K562 (cell line): ENCODE data around the gene FCAMR. TPM values are rescaled to one million over a fixed set of nuclear protein-coding genes. Genes with fewer than 3 reads are reported as not detected.

Experiments
- ATAC-seq: fragments of 200-7000 bp; cut with Tn5 transposase; 3 replicates; pipeline ENCODE4 v1.9.1; 2020; ENCODE audit warnings: moderate library complexity
- BruUV-seq: library from RNA; stranded (reverse); fragments of 400-500 nt; replicated peaks from 2 replicates; lab custom pipeline; 2021; lab: Mats Ljungman, UMichigan
- CTCF ChIA-PET: fragments of 300-600 bp; formaldehyde crosslinking; extraction: SDS; loops from one replicate; lab custom pipeline; 2021; ENCODE audit warnings: low intra/inter-chr PET ratio; lab: Yijun Ruan, JAX
- POLR2A ChIA-PET: fragments of 300-600, 350-650 bp; sonication (Branson Sonifier 250); formaldehyde crosslinking; extraction: SDS; loops from one replicate; lab custom pipeline; 2021; ENCODE audit warnings: antibody characterized with exemption, inconsistent platforms; lab: Yijun Ruan, JAX
- DNase-seq, 4 experiments: peaks; one replicate each; pipeline versions ENCODE4 v3.0.0 to v3.0.0-alpha.2; 2011 to 2018; ENCODE audit warnings: low spot score in 3 of 4, mixed read lengths in 3 of 4; ENCODE audit errors: extremely low read depth in 1 of 4
- FAIRE-seq: peaks from 2 replicates; lab custom pipeline; 2011; peaks lifted over from hg19 to GRCh38; lab: Jason Lieb, UNC
- H2AFZ ChIP-seq: 2 replicates; pipeline ENCODE4 v1.6.0; 2011; ENCODE audit warnings: low read depth, low read length, control low read depth, inconsistent platforms
- H3K27ac ChIP-seq: fragments of 200-600 bp; 3 replicates; pipeline ENCODE4 v1.8.0; 2011; ENCODE audit warnings: low read depth, mild to moderate bottlenecking, control low read depth, inconsistent platforms, low read length, moderate library complexity, mixed read lengths; ENCODE audit errors: extremely low read depth
- H3K27me3 ChIP-seq, 2 experiments: fragments of 300-600 bp in 1 of 2; 2 replicates in 1 of 2; 3 replicates in 1 of 2; pipeline versions ENCODE4 v1.6.0 to v1.8.0; 2011; ENCODE audit warnings: inconsistent platforms in 2 of 2, low read length in 2 of 2, mild to moderate bottlenecking in 1 of 2, mixed read lengths in 1 of 2, moderate library complexity in 1 of 2; ENCODE audit not compliant: control insufficient read depth in 2 of 2, insufficient read depth in 2 of 2
- H3K36me3 ChIP-seq: fragments of 300-600 bp; 3 replicates; pipeline ENCODE4 v1.8.0; 2011; ENCODE audit warnings: mild to moderate bottlenecking, low read length, inconsistent platforms; ENCODE audit not compliant: control insufficient read depth, insufficient read depth
- H3K4me1 ChIP-seq, 2 experiments: fragments of 200-600 bp in 1 of 2; replicated peaks in 1 of 2; 2 replicates in 1 of 2; 3 replicates in 1 of 2; pipeline versions ENCODE4 v1.5.1 to v1.8.0; 2011; ENCODE audit warnings: inconsistent platforms in 2 of 2, low read length in 2 of 2, mild to moderate bottlenecking in 1 of 2, mixed read lengths in 1 of 2, moderate library complexity in 1 of 2; ENCODE audit not compliant: control insufficient read depth in 2 of 2, insufficient read depth in 2 of 2
- H3K4me2 ChIP-seq: 2 replicates; pipeline ENCODE4 v1.6.1; 2011; ENCODE audit warnings: low read length, control low read depth, inconsistent platforms, mixed read lengths; ENCODE audit not compliant: insufficient read depth
- H3K4me3 ChIP-seq: fragments of 200-600 bp; sonication (generic), shearing (Covaris generic); 2 replicates; pipeline ENCODE4 v1.5.1; 2016; ENCODE audit warnings: control low read depth, inconsistent platforms
- H3K79me2 ChIP-seq: fragments of 200-600 bp; 3 replicates; pipeline ENCODE4 v1.8.0; 2011; ENCODE audit warnings: low read length, inconsistent platforms; ENCODE audit not compliant: control insufficient read depth, insufficient read depth
- H3K9ac ChIP-seq, 2 experiments: 2 replicates each; pipeline versions ENCODE4 v1.6.0 to v1.6.1; 2011; ENCODE audit warnings: low read depth in 2 of 2, low read length in 2 of 2, control low read depth in 1 of 2, inconsistent platforms in 1 of 2, mild to moderate bottlenecking in 1 of 2, mixed read lengths in 1 of 2; ENCODE audit not compliant: insufficient read depth in 1 of 2
- H3K9me1 ChIP-seq: one replicate; pipeline ENCODE4 v1.6.0; 2011; ENCODE audit warnings: inconsistent platforms, mild to moderate bottlenecking, low read length, moderate library complexity; ENCODE audit not compliant: control insufficient read depth, insufficient read depth
- H3K9me3 ChIP-seq: replicated peaks from 2 replicates; pipeline ENCODE4 v1.5.1; 2011; ENCODE audit warnings: low read depth, low read length, inconsistent platforms; ENCODE audit not compliant: control insufficient read depth, insufficient read depth
- H4K20me1 ChIP-seq: replicated peaks from 2 replicates; pipeline ENCODE4 v1.6.1; 2011; ENCODE audit warnings: low read length, inconsistent platforms, mixed read lengths; ENCODE audit not compliant: control insufficient read depth, insufficient read depth
- BRD4 ChIP-seq: fragments of 200-600 bp; sonication (generic); IDR thresholded peaks from 2 replicates; pipeline ENCODE4 v1.6.1; 2017; ENCODE audit warnings: inconsistent platforms
- PHF21A ChIP-seq: fragments of 450-650 bp; IDR thresholded peaks from 2 replicates; pipeline ENCODE4 v1.6.1; 2017; ENCODE audit warnings: low read depth, borderline replicate concordance
- RAD21 ChIP-seq, 2 experiments: fragments of 250-450 bp in 1 of 2; fragments of 450-650 bp in 1 of 2; sonication (Bioruptor Pico) in 1 of 2; formaldehyde crosslinking in 1 of 2; IDR thresholded peaks in 1 of 2; conservative IDR thresholded peaks in 1 of 2; 2 replicates each; pipeline versions ENCODE4 v1.4.0 to v1.8.0; 2020 to 2022; ENCODE audit warnings: mild to moderate bottlenecking in 2 of 2, moderate library complexity in 1 of 2
- RB1 ChIP-seq: fragments of 450-650 bp; IDR thresholded peaks from 2 replicates; pipeline ENCODE4 v1.6.1; 2017; ENCODE audit warnings: low read depth, mild to moderate bottlenecking
- SMC3 ChIP-seq: conservative IDR thresholded peaks from 2 replicates; pipeline ENCODE4 v1.6.1; 2011; ENCODE audit warnings: low read depth, low read length, improper control_type of control experiment; ENCODE audit not compliant: insufficient read depth
- TCF3 ChIP-seq: sonication (generic); formaldehyde crosslinking; IDR thresholded peaks from 2 replicates; pipeline ENCODE4 v1.4.0; 2020; ENCODE audit warnings: mild to moderate bottlenecking, missing genetic modification reagents
- XRCC5 ChIP-seq: fragments of 200-400 bp; formaldehyde crosslinking; IDR thresholded peaks from 2 replicates; pipeline ENCODE4 v1.6.1; 2017; ENCODE audit warnings: low read depth, mild to moderate bottlenecking, low read length
- ZFP1 ChIP-seq: fragments of 450-650 bp; formaldehyde crosslinking; IDR thresholded peaks from 2 replicates; pipeline ENCODE4 v1.4.0; 2020; ENCODE audit warnings: mild to moderate bottlenecking, mixed read lengths
- ZNF212 ChIP-seq: fragments of 450-650 bp; formaldehyde crosslinking; IDR thresholded peaks from 2 replicates; pipeline ENCODE4 v1.4.0; 2020; ENCODE audit warnings: mild to moderate bottlenecking
- ZNF24 ChIP-seq: fragments of 450-650 bp; IDR thresholded peaks from 2 replicates; pipeline ENCODE4 v1.6.1; 2016
- WGBS: fragments of 100-300 bp; shearing (Covaris generic); methylation state at CpG from one replicate; pipeline ENCODE4 v1.1.6; 2016; ENCODE audit warnings: low coverage, mixed read lengths; ENCODE audit not compliant: insufficient coverage; ENCODE audit errors: missing lambda C conversion rate; 5-methylcytosine and 5-hydroxymethylcytosine counted together
- in situ Hi-C: fragments of 300-500 bp; cut with MboI; formaldehyde crosslinking; loops from 4 replicates; pipeline ENCODE4 v1.15.0; 2018; ENCODE audit warnings: inconsistent platforms, mixed read lengths
- intact Hi-C: fragments of 100-400 bp; cut with micrococcal nuclease; formaldehyde crosslinking; loops from 2 replicates; pipeline ENCODE4 v1.14.2; 2022
- polyA plus RNA-seq, 8 experiments: library from polyadenylated mRNA; depleted of rRNA in 4 of 8; stranded (reverse) in 5 of 8; unstranded in 3 of 8; fragments of >200 nt; fragmentation: Nextera tagmentation in 2 of 8; fragmentation: Illumina TruSeq in 1 of 8; extraction: Ambion mirVana in 2 of 8; extraction: Trizol in 1 of 8; gene quantifications; 2 replicates each; pipeline versions ENCODE4 v1.2.1 to v1.2.3, GENCODE V29; 2011 to 2014; ENCODE audit warnings: inconsistent platforms in 1 of 8, missing spikeins in 1 of 8
- total RNA-seq, 7 experiments: library from RNA; depleted of rRNA in 6 of 7; stranded (reverse); fragments of >200 nt in 6 of 7; fragmentation: Illumina TruSeq in 2 of 7; extraction: Trizol in 2 of 7; gene quantifications; 2 replicates each; pipeline versions ENCODE4 v1.2.1 to v1.2.3, GENCODE V29; 2011 to 2021; ENCODE audit warnings: low replicate concordance in 1 of 7
- TF ChIP-seq, protein P1 (sequence below): fragments of 450-650 bp; formaldehyde crosslinking; IDR thresholded peaks from 2 replicates; pipeline ENCODE4 v1.4.0; 2020; ENCODE audit warnings: mild to moderate bottlenecking, moderate library complexity
- TF ChIP-seq, protein P2 (sequence below), 2 experiments: fragments of 450-650 bp; formaldehyde crosslinking in 1 of 2; IDR thresholded peaks; 2 replicates each; pipeline versions ENCODE4 v1.4.0 to v1.6.1; 2014 to 2020; ENCODE audit warnings: mild to moderate bottlenecking in 2 of 2, borderline replicate concordance in 1 of 2, low read depth in 1 of 2

Gene FCAMR
- total and polyA plus RNA-seq, 9 of the 15 experiments (the other 6 are each of a cell fraction or from before 2014, with no cell fraction given), result not detected

DNA sequence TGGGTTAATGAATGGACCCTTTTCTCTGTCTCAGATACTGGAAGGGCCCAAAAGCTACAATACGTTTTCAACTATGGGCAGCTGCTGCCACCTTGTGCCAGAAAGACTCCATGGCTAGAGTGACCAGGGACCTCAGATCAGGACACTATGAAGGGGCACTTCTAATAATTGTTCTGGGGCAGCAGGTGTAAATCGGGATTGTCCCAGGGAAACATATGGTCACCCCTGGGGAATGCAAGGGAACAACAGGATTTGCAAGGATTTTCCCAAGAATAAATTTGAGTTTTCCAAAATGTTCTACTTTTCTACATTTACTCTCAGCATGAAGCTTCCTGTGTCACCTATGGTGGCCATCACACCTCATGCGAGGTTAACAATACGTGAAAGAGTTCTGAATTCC, 12.0 kb upstream of the FCAMR start:
- H4K20me1 ChIP-seq, result no peaks in the 10 kb centered on the region
- no peaks in the 10 kb centered on the region for H3K79me2 ChIP-seq
- no peaks in the 10 kb centered on the region for H3K36me3 ChIP-seq
- in situ Hi-C loops, result loop anchor here (5.0 kb wide), 1 partner anchor 245 kb away; no protein-coding TSS in a partner anchor
- DNase-seq (peak; percentile 68 to 78 (median 74)), ATAC-seq (peak; percentile 93), FAIRE-seq (peak; percentile 81)
- no TSS peak for BruUV-seq
- H2AFZ ChIP-seq, result peak overlapping the region; percentile 30; the same call in 1 of the 2 replicates
- H3K27me3 ChIP-seq, result no peaks in the 10 kb centered on the region
- H3K27ac ChIP-seq, result no peak overlapping the region
- peaks cover 0 to 23% of the 10 kb centered on the region in 2 experiments; a peak in 3 of 5 replicates for H3K4me1 ChIP-seq
- no peak overlapping the region for H3K9ac ChIP-seq
- no peaks in the 10 kb centered on the region for H3K9me1 ChIP-seq
- CTCF ChIA-PET, result interaction anchor here (0.7 to 8.1 kb wide), 12 partner anchors 47 to 379 kb away, joined by 3 to 83 read pairs (median 5); partner anchors contain the start of gene IL20
- no peak overlapping the region for H3K4me2 ChIP-seq
- intact Hi-C loops, result loop anchor here (1.0 to 10.0 kb wide), 9 partner anchors 57 to 423 kb away; partner anchors contain the start of gene IL20
- 6% methylated on average over 4 of the region's 4 CpGs for WGBS
- no peak overlapping the region for H3K4me3 ChIP-seq
- POLR2A ChIA-PET, result interaction anchor here (0.6 to 1.6 kb wide), 10 partner anchors 8 to 256 kb away, joined by 3 to 6 read pairs (median 4); partner anchors contain the start of gene PFKFB2
- no peaks in the 10 kb centered on the region for H3K9me3 ChIP-seq
- TF ChIP-seq XRCC5 (0 out of 2 replicates have a peak, but pooled peaks have one; percentile 60), ZFP1 (CRISPR knock-in tag) (no peak), RB1 (0 out of 2 replicates have a peak, but pooled peaks have one; percentile 25), SMC3 (peak; percentile 81), TCF3 (CRISPR knock-in tag) (0 out of 2 replicates have a peak, but pooled peaks have one; percentile 11), ZNF24 (0 out of 2 replicates have a peak, but pooled peaks have one; percentile 29), PHF21A (peak; percentile 96), RAD21 (CRISPR knock-in tag; conservative IDR thresholded peaks at IDR 0.05 in 1 of 2, IDR thresholded peaks at IDR 0.05 in 1 of 2) (peak; percentile 92 to 94), BRD4 (no peak), ZNF212 (no peak)
- TF ChIP-seq, protein P1, sequence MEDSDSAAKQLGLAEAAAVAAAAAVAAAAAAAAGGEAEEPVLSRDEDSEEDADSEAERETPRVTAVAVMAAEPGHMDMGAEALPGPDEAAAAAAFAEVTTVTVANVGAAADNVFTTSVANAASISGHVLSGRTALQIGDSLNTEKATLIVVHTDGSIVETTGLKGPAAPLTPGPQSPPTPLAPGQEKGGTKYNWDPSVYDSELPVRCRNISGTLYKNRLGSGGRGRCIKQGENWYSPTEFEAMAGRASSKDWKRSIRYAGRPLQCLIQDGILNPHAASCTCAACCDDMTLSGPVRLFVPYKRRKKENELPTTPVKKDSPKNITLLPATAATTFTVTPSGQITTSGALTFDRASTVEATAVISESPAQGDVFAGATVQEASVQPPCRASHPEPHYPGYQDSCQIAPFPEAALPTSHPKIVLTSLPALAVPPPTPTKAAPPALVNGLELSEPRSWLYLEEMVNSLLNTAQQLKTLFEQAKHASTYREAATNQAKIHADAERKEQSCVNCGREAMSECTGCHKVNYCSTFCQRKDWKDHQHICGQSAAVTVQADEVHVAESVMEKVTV (CRISPR knock-in tag), result peak; percentile 86
- TF ChIP-seq, protein P2, sequence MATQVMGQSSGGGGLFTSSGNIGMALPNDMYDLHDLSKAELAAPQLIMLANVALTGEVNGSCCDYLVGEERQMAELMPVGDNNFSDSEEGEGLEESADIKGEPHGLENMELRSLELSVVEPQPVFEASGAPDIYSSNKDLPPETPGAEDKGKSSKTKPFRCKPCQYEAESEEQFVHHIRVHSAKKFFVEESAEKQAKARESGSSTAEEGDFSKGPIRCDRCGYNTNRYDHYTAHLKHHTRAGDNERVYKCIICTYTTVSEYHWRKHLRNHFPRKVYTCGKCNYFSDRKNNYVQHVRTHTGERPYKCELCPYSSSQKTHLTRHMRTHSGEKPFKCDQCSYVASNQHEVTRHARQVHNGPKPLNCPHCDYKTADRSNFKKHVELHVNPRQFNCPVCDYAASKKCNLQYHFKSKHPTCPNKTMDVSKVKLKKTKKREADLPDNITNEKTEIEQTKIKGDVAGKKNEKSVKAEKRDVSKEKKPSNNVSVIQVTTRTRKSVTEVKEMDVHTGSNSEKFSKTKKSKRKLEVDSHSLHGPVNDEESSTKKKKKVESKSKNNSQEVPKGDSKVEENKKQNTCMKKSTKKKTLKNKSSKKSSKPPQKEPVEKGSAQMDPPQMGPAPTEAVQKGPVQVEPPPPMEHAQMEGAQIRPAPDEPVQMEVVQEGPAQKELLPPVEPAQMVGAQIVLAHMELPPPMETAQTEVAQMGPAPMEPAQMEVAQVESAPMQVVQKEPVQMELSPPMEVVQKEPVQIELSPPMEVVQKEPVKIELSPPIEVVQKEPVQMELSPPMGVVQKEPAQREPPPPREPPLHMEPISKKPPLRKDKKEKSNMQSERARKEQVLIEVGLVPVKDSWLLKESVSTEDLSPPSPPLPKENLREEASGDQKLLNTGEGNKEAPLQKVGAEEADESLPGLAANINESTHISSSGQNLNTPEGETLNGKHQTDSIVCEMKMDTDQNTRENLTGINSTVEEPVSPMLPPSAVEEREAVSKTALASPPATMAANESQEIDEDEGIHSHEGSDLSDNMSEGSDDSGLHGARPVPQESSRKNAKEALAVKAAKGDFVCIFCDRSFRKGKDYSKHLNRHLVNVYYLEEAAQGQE (IDR thresholded peaks at IDR 0.05; ENCODE audit: borderline replicate concordance), result peak; percentile 78
- TF ChIP-seq, protein P2 (CRISPR knock-in tag; IDR thresholded peaks at IDR 0.05; ENCODE audit: low read depth), result no peak
